PFSK-1 (cell line): ENCODE results near the gene KRTAP3-3.

ENCODE experiments used
- FOXP2 ChIP-seq: optimal IDR thresholded peaks from 2 replicates; pipeline ENCODE3; 2011; ENCODE audit warnings: borderline replicate concordance, control low read depth, inconsistent platforms; ENCODE audit not compliant: insufficient read depth; ENCODE audit errors: extremely low read length, extremely low read depth
- POLR2AphosphoS5 ChIP-seq: IDR thresholded peaks from 2 replicates; pipeline ENCODE4 v1.6.1; 2012; ENCODE audit warnings: low read depth, mild to moderate bottlenecking, control low read depth, low read length, moderate library complexity
- REST ChIP-seq, 2 experiments: IDR thresholded peaks; 2 replicates each; pipeline versions ENCODE4 v1.6.1 to v1.8.0; 2011 to 2012; ENCODE audit warnings: low read depth in 2 of 2, low read length in 2 of 2, control low read depth in 1 of 2, inconsistent platforms in 1 of 2, mild to moderate bottlenecking in 1 of 2, moderate library complexity in 1 of 2; ENCODE audit not compliant: insufficient read depth in 1 of 2
- SIN3A ChIP-seq: IDR thresholded peaks from 2 replicates; pipeline ENCODE4 v1.6.1; 2012; ENCODE audit warnings: mild to moderate bottlenecking, low read length, moderate library complexity, borderline replicate concordance; ENCODE audit not compliant: insufficient read depth
- TAF1 ChIP-seq: IDR thresholded peaks from 2 replicates; pipeline ENCODE4 v1.6.1; 2012; ENCODE audit warnings: low read length, control low read depth, borderline replicate concordance; ENCODE audit not compliant: insufficient read depth

DNA sequence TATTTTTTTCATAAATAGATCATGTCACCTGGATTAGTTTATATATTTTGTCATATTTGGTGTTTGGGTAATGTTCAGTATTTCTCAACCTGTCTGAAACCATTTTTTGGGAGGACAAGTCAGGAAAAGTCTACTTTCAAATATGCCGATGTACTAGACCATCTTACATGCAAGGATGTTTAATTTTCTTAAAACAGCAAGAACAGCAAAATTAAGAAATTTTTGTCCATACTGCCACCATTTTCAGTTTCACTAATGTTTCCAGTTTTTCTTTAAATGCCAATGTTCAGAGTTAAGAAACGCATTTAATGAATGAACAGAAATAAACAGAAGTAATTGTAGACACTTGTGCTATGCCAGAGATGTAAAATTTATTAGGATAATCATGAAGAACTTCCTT, 880 bp downstream of the KRTAP3-3 start:
- TF ChIP-seq SIN3A (no peak), POLR2AphosphoS5 (no peak), TAF1 (no peak), REST (IDR thresholded peaks at IDR 0.05; ENCODE audit: insufficient read depth in 1 of 2, low read depth in 2 of 2, low read length in 2 of 2) (no peak), FOXP2 (no peak)
